Rectal smooth muscle tissue (tissue), 1 donor: Measurements from ENCODE around the gene CTLA4.

Source experiments
- H3K27ac ChIP-seq: one replicate; pipeline ENCODE4 v1.7.0; 2013; ENCODE audit warnings: low read depth, low read length, inconsistent platforms
- H3K27me3 ChIP-seq: one replicate; pipeline ENCODE4 v1.7.0; 2013; ENCODE audit warnings: low read length; ENCODE audit not compliant: control insufficient read depth, insufficient read depth
- H3K36me3 ChIP-seq: one replicate; pipeline ENCODE4 v1.7.0; 2013; ENCODE audit warnings: low read length; ENCODE audit not compliant: control insufficient read depth, insufficient read depth
- H3K4me1 ChIP-seq: one replicate; pipeline ENCODE4 v1.7.0; 2013; ENCODE audit warnings: low read length; ENCODE audit not compliant: control insufficient read depth, insufficient read depth
- H3K4me3 ChIP-seq: one replicate; pipeline ENCODE4 v1.7.0; 2013; ENCODE audit warnings: low read length
- H3K9ac ChIP-seq: one replicate; pipeline ENCODE4 v1.7.0; 2013; ENCODE audit warnings: low read length

The CTLA4 gene

DNA sequence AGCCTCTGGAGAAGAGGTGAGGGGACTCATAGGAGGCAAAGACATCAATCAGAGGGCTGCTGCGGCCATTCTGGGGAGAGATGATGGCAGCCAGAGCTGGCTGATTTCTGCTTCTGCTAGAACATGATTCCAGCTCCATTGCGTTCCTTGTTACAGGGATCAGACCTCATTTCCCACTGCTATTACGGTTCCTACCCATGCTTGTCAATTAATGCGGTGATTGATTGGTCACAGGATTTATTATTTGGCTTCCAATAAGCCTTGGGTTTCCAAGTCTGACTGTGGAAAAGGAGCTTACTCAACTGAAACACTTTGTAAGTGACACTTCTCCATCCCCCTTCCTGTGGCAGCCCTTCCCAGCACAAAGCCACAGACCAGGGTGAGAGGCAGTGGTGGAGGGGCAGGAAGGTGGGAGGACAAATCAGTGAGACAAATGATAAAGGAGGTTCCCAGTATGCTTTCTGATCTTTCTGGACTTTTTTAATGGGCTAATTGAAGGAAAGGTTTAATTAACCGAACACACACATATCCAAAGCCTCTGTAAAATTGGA is 26.8 kb upstream of the CTLA4 start:
- Histone ChIP-seq H3K27me3 (no peaks in the 10 kb centered on the region), H3K4me3 (no peak overlapping the region), H3K27ac (no peak overlapping the region), H3K36me3 (no peaks in the 10 kb centered on the region), H3K9ac (no peak overlapping the region), H3K4me1 (no peaks in the 10 kb centered on the region)

DNA sequence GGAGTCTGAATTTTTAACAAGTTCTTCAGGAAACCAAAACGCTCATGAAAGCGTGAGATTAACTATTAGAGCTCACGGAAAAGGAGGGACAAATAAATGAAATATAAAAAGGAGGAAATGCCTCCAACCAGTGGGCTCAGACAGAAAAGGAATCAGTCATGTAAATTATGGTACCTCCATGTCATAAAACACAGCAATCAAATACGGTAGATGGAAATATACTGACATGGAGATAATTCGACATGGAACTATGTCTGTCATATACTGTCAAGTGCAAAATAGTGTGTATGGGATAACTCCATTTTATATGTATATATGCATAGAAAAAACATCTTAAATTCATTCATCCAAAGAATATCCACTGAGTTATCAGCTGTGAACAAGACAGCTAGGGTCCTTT is 25.9 kb upstream of the CTLA4 start:
- Histone ChIP-seq H3K27ac (no peak overlapping the region), H3K36me3 (no peaks in the 10 kb centered on the region), H3K27me3 (no peaks in the 10 kb centered on the region)

DNA sequence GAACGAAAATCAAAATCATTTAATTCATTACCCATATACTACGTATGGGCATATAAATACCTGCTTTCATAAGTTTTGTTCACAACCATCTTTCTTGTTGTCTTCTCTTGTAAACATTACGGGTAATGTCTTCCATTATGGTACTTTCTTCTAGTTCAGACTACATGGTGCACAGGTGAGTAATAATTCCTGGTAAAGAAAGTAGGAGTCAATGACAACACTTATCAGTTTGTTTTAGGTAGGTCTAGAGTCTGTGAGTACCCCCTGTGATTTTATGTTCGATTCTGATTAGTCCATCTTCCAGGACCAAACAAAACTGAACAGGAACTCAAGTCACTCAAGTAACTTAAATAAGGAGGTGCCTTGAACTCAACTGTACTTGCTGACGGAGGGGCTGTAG is 25.2 kb upstream of the CTLA4 start:
- H3K27ac ChIP-seq: no peak overlapping the region
- H3K4me1 ChIP-seq: no peaks in the 10 kb centered on the region
- no peak overlapping the region for H3K9ac ChIP-seq
- no peak overlapping the region for H3K4me3 ChIP-seq
- H3K36me3 ChIP-seq: no peaks in the 10 kb centered on the region
- H3K27me3 ChIP-seq: no peaks in the 10 kb centered on the region

More for the DNA sequence above, 25.9 kb upstream of the CTLA4 start:
- H3K9ac ChIP-seq: no peak overlapping the region
- H3K4me3 ChIP-seq: no peak overlapping the region
- H3K4me1 ChIP-seq: no peaks in the 10 kb centered on the region

DNA sequence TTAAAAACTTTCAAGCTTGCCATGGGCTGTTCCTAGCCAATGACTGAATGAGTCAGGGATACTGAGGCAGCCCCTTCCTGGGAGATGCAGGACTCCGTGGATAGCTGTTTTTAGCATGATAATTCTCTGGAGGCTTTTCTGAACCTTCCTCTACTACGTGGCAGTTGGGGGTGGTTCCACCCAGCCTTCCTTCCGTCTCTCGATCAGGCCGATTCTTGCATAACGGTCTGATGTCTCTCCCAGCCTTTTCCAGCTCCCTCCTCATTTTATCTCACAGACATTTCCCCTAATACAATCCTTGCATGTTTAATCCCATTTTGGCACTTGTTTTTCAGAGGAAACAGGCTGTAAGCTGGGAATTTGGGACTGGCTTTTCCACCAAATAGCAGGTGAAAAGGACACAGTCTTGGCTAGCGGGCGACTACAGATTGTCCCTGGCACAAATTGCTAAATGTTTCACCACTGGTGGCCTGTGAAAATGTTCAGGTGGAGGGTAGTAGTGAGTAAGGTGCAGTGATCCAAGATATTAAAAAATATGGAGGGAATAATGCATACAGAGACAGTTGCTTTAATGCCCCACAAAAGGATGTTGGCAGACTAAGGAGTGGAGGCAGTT is 21.0 kb upstream of the CTLA4 start:
- Histone ChIP-seq H3K27ac (no peak overlapping the region), H3K4me3 (no peak overlapping the region), H3K4me1 (no peaks in the 10 kb centered on the region), H3K36me3 (no peaks in the 10 kb centered on the region), H3K27me3 (no peaks in the 10 kb centered on the region), H3K9ac (no peak overlapping the region)

DNA sequence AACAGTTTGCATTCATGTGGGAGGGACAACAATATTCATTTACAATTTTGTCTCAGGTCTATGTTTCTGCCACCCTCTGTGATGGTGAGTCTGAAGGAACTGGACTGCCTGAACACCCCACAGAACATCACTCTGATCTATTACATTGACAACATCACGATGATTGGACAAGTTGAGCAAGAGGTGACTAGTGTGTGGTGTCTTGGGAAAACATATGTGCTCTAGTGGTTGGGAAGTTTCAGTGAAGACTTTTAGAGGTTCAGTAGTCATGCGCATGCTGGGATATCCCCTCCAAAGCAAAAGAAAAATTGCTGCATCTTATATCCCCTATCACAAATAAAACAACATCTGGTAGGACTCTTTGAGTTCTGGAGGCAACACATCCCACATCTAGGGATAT is 18.6 kb upstream of the CTLA4 start:
- Histone ChIP-seq H3K27ac (no peak overlapping the region), H3K36me3 (no peaks in the 10 kb centered on the region), H3K4me3 (no peak overlapping the region), H3K4me1 (no peaks in the 10 kb centered on the region), H3K9ac (no peak overlapping the region), H3K27me3 (no peaks in the 10 kb centered on the region)

DNA sequence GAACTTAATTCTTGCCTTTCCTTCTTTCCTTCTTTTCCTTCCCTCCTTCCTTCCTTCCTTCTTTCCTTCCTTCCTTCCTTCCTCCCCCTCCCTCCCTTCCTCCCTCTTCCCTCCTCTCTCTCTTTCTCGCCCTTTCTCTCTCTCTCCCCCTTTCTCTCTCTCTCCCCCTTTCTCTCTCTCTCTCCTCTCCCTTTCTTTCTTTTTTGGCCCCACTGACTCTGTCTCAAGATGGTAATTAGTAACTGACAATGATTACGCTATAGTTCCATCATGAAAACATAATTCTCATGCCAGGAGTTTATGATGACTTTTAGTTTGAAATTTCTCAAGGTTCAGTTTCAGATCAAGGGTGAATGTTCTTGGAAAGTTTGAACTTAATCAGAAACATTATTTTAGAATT is 14.8 kb upstream of the CTLA4 start:
- H3K4me1 ChIP-seq: no peaks in the 10 kb centered on the region
- H3K4me3 ChIP-seq: no peak overlapping the region
- no peaks in the 10 kb centered on the region for H3K27me3 ChIP-seq
- no peak overlapping the region for H3K9ac ChIP-seq
- no peaks in the 10 kb centered on the region for H3K36me3 ChIP-seq
- H3K27ac ChIP-seq: no peak overlapping the region

DNA sequence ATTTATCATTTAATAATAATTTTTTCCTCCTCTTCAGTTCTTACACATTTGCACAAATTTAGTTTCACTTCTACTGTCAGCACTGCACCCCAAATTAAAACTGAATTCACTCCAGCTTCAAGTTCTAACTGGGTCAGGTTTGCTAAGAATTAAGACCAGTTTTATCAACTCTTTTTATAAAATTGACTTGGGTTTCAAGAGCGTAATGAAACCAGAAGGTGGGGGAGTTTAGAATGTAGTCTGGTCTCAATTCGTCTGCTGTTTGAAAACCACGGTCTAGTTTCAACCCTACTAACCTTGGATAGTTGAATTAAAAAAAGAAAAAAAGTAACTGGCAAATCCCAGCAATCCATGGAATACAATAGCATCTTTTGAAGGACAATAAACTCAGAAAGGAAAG is 14.3 kb upstream of the CTLA4 start:
- H3K4me1 ChIP-seq: no peaks in the 10 kb centered on the region
- H3K27ac ChIP-seq: no peak overlapping the region
- H3K36me3 ChIP-seq: no peaks in the 10 kb centered on the region
- no peak overlapping the region for H3K9ac ChIP-seq
- no peaks in the 10 kb centered on the region for H3K27me3 ChIP-seq
- no peak overlapping the region for H3K4me3 ChIP-seq

DNA sequence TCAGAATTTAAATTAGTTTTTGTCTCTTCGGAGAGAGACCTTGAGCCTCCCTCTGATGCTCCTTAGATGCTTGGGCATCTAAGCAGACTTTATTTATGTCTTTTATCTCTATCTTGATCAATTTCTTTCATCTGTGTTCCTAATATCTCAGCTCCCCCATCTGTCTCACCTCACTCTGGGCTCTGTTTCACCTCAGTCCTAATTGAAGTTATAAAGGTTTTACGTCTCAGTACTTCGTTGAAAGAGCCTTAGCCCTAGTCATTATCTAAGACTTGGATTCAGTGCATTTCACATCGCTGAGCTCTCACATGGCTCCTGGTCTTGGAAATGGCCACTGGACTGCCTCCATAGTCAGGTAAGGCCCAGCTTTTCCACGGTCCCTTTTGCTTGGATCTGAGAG is 13.8 kb upstream of the CTLA4 start:
- H3K27ac ChIP-seq: no peak overlapping the region
- H3K9ac ChIP-seq: no peak overlapping the region

DNA sequence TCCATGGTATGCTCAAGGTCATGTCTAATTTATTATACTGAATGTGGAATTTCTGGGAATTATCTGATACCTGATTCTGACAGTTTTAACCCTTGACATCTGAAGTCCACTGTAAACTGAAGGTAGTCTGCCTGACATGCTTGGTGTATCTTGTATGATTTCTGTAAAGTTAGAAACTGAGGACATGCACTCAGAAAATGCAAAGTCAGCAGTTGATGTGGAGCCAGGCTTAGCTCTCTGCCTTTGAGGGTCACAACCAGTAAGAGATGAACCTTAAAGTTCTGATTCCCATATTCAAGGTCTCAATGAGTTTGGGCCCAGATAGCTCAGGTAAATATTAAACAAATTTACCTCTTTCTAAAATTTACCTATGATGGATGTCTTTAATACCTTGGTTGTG is 12.3 kb upstream of the CTLA4 start:
- Histone ChIP-seq H3K9ac (no peak overlapping the region), H3K4me3 (no peak overlapping the region), H3K27me3 (no peaks in the 10 kb centered on the region), H3K36me3 (no peaks in the 10 kb centered on the region), H3K4me1 (no peaks in the 10 kb centered on the region), H3K27ac (no peak overlapping the region)

More for the DNA sequence above, 13.8 kb upstream of the CTLA4 start:
- Histone ChIP-seq H3K36me3 (no peaks in the 10 kb centered on the region), H3K27me3 (no peaks in the 10 kb centered on the region), H3K4me3 (no peak overlapping the region), H3K4me1 (no peaks in the 10 kb centered on the region)

DNA sequence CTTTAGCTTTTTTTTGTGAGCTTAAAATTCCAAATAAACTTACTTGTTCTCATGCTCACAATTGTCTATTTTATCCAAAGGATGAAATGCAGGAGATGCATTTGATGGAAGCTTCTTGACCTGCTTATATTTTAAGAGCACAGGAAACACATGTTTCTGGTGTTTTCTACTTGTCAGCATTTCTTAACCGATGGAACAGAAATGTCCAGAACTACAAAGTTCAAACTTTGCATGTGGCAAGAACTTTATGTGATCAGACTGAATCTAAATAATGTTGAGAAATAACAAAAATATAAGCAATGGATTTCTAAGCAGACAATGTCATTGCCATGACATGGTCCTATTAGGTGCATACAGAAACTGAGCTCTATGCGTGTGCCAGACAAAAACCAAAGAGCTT is 9.9 kb upstream of the CTLA4 start:
- H3K36me3 ChIP-seq: no peaks in the 10 kb centered on the region
- H3K4me3 ChIP-seq: no peak overlapping the region
- H3K4me1 ChIP-seq: no peaks in the 10 kb centered on the region
- H3K27me3 ChIP-seq: no peaks in the 10 kb centered on the region
- H3K9ac ChIP-seq: no peak overlapping the region
- H3K27ac ChIP-seq: no peak overlapping the region

DNA sequence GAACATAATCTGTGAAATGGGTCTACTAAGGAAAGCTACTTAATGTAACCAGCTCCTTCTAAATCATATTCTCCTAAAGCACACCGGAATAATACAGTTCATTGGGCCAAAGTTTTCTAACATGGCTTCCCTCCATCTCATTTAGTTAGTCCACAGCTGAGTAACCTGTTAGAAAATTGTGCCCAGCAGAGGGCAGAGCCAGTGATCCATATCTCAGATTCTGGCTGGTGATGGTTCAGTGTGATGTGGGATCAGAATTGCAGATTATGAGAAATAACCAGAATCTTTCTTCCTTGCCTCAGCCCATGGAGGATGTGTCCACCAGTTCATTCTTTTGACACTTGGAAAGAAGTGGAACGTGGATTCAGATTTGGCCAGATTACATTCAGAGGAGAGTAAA is 9.4 kb upstream of the CTLA4 start:
- H3K4me3 ChIP-seq: no peak overlapping the region
- H3K4me1 ChIP-seq: no peaks in the 10 kb centered on the region
- no peaks in the 10 kb centered on the region for H3K36me3 ChIP-seq
- no peak overlapping the region for H3K27ac ChIP-seq
- H3K9ac ChIP-seq: no peak overlapping the region
- no peaks in the 10 kb centered on the region for H3K27me3 ChIP-seq

DNA sequence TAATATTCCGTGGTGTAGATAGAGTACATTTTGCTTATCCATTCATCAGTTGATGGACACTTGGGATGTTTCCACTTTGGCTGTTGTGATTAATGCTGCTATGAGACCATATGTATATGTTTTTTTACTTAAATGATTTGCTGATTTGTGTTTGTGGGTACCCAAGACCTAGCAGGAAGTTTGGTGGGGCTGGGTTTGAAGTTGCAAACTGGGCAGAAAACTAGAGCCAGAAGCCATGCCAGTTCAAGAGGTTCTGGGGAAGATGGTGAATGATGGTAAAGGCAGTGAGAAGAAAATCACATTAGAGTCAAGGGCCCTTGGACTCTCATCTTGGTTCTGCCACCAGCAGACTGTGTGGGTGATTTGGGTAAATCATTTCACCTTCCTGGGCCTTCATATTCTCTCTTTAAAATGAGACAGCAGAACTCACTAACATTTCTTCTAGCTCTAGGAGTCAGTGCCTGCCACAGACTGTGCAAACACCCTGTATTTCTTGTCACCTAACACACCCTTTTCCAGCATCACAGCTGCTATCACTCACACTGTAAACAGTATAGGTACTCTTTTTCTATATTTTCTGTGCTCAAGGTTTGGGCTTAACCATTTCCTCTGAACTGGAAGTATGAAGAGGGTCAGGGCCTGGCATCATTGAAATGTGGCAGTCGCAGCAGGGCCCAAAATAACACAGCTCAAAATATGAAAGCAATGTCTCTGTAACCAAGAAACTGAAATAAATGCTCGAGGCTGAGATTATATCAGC is 8.4 kb upstream of the CTLA4 start:
- Histone ChIP-seq H3K27me3 (no peaks in the 10 kb centered on the region), H3K9ac (no peak overlapping the region), H3K4me3 (no peak overlapping the region), H3K36me3 (no peaks in the 10 kb centered on the region), H3K4me1 (no peaks in the 10 kb centered on the region), H3K27ac (no peak overlapping the region)

DNA sequence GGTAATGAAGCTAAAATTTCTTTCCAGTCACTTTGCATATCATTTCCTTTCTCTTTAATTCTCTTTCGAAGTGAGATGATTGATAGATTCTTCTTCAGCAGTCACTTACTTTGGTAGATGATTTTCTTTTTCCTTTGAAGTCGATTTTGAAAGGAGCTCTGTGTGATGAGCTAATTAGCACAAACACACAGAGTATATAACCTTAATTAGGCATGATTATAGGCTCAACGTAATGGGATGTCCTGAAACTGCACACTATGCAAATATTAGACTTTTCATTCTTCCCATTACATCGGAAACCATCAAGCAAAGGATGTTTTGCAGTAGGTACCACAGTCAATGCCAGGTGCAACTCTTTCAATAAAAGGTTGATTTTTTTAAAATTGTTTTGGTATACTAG is 6.4 kb upstream of the CTLA4 start:
- no peaks in the 10 kb centered on the region for H3K4me1 ChIP-seq
- no peak overlapping the region for H3K4me3 ChIP-seq
- no peak overlapping the region for H3K27ac ChIP-seq

More for the DNA sequence above, 6.4 kb upstream of the CTLA4 start:
- Histone ChIP-seq H3K36me3 (no peaks in the 10 kb centered on the region), H3K27me3 (no peaks in the 10 kb centered on the region), H3K9ac (no peak overlapping the region)
